ENCODE results near the gene ZNF888.
"Not testable (repeated sequence)": the region's sequence is repeated elsewhere in the genome, so short reads cannot be mapped to it uniquely, and the experiment has no call there.

Gene ZNF888

GRCh38 chr19:52941523-52941922 is 18.3 kb upstream of the ZNF888 start:
- DNase-seq, result not testable (repeated sequence)

- DNase-seq, result not testable (repeated sequence)
These were observed 17.7 kb upstream of the ZNF888 start for GRCh38 chr19:52940905-52941304.

GRCh38 chr19:52938761-52939160 is 15.5 kb upstream of the ZNF888 start:
- DNase-seq, result no peak

GRCh38 chr19:52936954-52937325 is 13.7 kb upstream of the ZNF888 start:
- DNase-seq, result no peak

- no peak for DNase-seq
These were observed 13.1 kb upstream of the ZNF888 start for GRCh38 chr19:52936151-52936953.

GRCh38 chr19:52935434-52935833 is 12.2 kb upstream of the ZNF888 start:
- DNase-seq, result no peak

GRCh38 chr19:52924641-52925040 is 1.4 kb upstream of the ZNF888 start:
- DNase-seq, result not testable (repeated sequence)

- no peak for DNase-seq
These were observed 758 bp upstream of the ZNF888 start for GRCh38 chr19:52923778-52924593.

- DNase-seq, result no peak
These were observed 5.7 kb downstream of the ZNF888 start for GRCh38 chr19:52917531-52917930.

GRCh38 chr19:52910648-52911047 is 12.6 kb downstream of the ZNF888 start:
- no peak for DNase-seq

- not testable (repeated sequence) for DNase-seq
These were observed 19.0 kb downstream of the ZNF888 start for GRCh38 chr19:52904052-52904780.

- no peak for DNase-seq
These were observed 21.4 kb downstream of the ZNF888 start for GRCh38 chr19:52901842-52902241.

- not testable (repeated sequence) for DNase-seq
These were observed 24.6 kb downstream of the ZNF888 start for GRCh38 chr19:52898596-52898995.

GRCh38 chr19:52898101-52898500 is 25.1 kb downstream of the ZNF888 start:
- DNase-seq, result no peak

GRCh38 chr19:52897138-52897935 is 25.9 kb downstream of the ZNF888 start, which contains the start of gene ZNF320:
TSS of gene ZNF320 (minus strand) at chr19:52897635. CDS start at chr19:52890255, 7,380 bp downstream.
- DNase-seq, result peak; percentile 93

- no peak for DNase-seq
These were observed 26.6 kb downstream of the ZNF888 start for GRCh38 chr19:52896431-52897137.

GRCh38 chr19:52891336-52891735 is 31.9 kb downstream of the ZNF888 start:
- DNase-seq, result no peak

- no peak for DNase-seq
These were observed 33.3 kb downstream of the ZNF888 start for GRCh38 chr19:52889931-52890330.

- no peak for DNase-seq
These were observed 34.2 kb downstream of the ZNF888 start for GRCh38 chr19:52889076-52889475.

- no peak for DNase-seq
These were observed 42.3 kb downstream of the ZNF888 start for GRCh38 chr19:52880895-52881389.

GRCh38 chr19:52872996-52873395 is 50.2 kb downstream of the ZNF888 start:
- DNase-seq, result not testable (repeated sequence)

Data from effector CD8-positive, alpha-beta T cell (primary cell).